Spleen (tissue), 11 donors: Measurements from ENCODE around the gene MACROD2. TPM values are rescaled to one million over a fixed set of nuclear protein-coding genes. Genes with fewer than 3 reads are reported as not detected.
"Not testable (repeated sequence)": the region's sequence is repeated elsewhere in the genome, so short reads cannot be mapped to it uniquely, and the experiment has no call there.

ENCODE experiments used
- DNase-seq: peaks from one replicate; pipeline ENCODE4 v3.0.0-alpha.2; 2020
- H3K27ac ChIP-seq, 8 donors: fragments of 200-600 bp; sonication (generic) in 7 of 8; 1 replicate in 4 of 8; 2 replicates in 4 of 8; pipeline versions ENCODE4 v1.5.0 to v1.8.0; 2016 to 2021; ENCODE audit warnings: inconsistent platforms in 4 of 8, mild to moderate bottlenecking in 4 of 8, moderate library complexity in 1 of 8
- H3K27me3 ChIP-seq, 7 donors: fragments of 200-600 bp; sonication (generic) in 6 of 7; replicated peaks in 1 of 7; 1 replicate in 4 of 7; 2 replicates in 3 of 7; pipeline versions ENCODE4 v1.5.0 to v1.8.0; 2016 to 2021; ENCODE audit warnings: inconsistent platforms in 3 of 7, mild to moderate bottlenecking in 1 of 7
- H3K36me3 ChIP-seq, 6 donors: fragments of 200-600 bp; sonication (generic) in 5 of 6; 1 replicate in 4 of 6; 2 replicates in 2 of 6; pipeline versions ENCODE4 v1.5.0 to v1.8.0; 2016 to 2021; ENCODE audit warnings: inconsistent platforms in 2 of 6
- H3K4me1 ChIP-seq, 6 donors: fragments of 200-600 bp; sonication (generic) in 5 of 6; 1 replicate in 3 of 6; 2 replicates in 3 of 6; pipeline versions ENCODE4 v1.5.0 to v1.8.0; 2016 to 2021; ENCODE audit warnings: inconsistent platforms in 3 of 6
- H3K4me3 ChIP-seq, 8 donors: fragments of 200-600 bp; sonication (generic) in 7 of 8; 1 replicate in 4 of 8; 2 replicates in 4 of 8; pipeline versions ENCODE4 v1.5.0 to v1.8.0; 2016 to 2021; ENCODE audit warnings: inconsistent platforms in 4 of 8, mild to moderate bottlenecking in 4 of 8, moderate library complexity in 2 of 8
- H3K9me3 ChIP-seq, 8 donors: fragments of 200-600 bp; sonication (generic) in 7 of 8; 1 replicate in 4 of 8; 2 replicates in 4 of 8; pipeline versions ENCODE4 v1.5.0 to v1.8.0; 2016 to 2021; ENCODE audit warnings: inconsistent platforms in 4 of 8
- POLR2A ChIP-seq, 3 donors: fragments of 450-650 bp; IDR thresholded peaks; one replicate each; pipeline ENCODE4 v1.5.1; 2017; ENCODE audit warnings: antibody characterized with exemption in 3 of 3, mild to moderate bottlenecking in 1 of 3
- POLR2AphosphoS5 ChIP-seq, 3 donors: sonication (generic); formaldehyde crosslinking; IDR thresholded peaks; one replicate each; pipeline ENCODE4 v1.5.1; 2017; ENCODE audit warnings: antibody characterized with exemption in 3 of 3
- WGBS, 5 donors: extraction: QIAGEN DNeasy Blood & Tissue Kit in 3 of 5; methylation state at CpG; one replicate each; pipeline versions ENCODE4 v1.1.5 to v1.1.7; 2013 to 2018; 5-methylcytosine and 5-hydroxymethylcytosine counted together
- intact Hi-C: fragments of 100-400 bp; cut with DNase I; formaldehyde crosslinking; loops from one replicate; pipeline ENCODE4 v1.15.0; 2023; ENCODE audit warnings: low total_unique reads
- polyA plus RNA-seq, 3 donors: library from polyadenylated mRNA; stranded (reverse); fragments of 200-250 nt; gene quantifications; one replicate each; pipeline ENCODE4 v1.2.1, GENCODE V29; 2013
- total RNA-seq, 7 donors: library from RNA; depleted of rRNA in 3 of 7; stranded (reverse); fragments of >200 nt in 3 of 7; fragmentation: NEBNext Ultra II Directional in 4 of 7; extraction: Animal tissue kit (Norgen Biotek cat#: 25700) in 4 of 7; gene quantifications; one replicate each; pipeline versions ENCODE4 v1.1.0 to v1.2.1, GENCODE V29; 2016 to 2021
- TF ChIP-seq, protein P1 (sequence below), 11 experiments: fragments of 200-600 bp in 7 of 11; fragments of 450-650 bp in 4 of 11; sonication (generic) in 4 of 11; IDR thresholded peaks in 8 of 11; conservative IDR thresholded peaks in 3 of 11; 1 replicate in 7 of 11; 2 replicates in 4 of 11; pipeline versions ENCODE4 v1.4.0 to v1.8.0; 2016 to 2021; ENCODE audit warnings: antibody characterized with exemption in 11 of 11, inconsistent platforms in 4 of 11, mild to moderate bottlenecking in 1 of 11
- donor health status: healthy with polysubstance abuse.
- donor health status: DM: no; HTN: no; CAD: no; lungs with moderate emphysema.
- donor health status: DM: no; HTN: no; CAD: no.
- donor health status: Bipolar disorder and iron deficiency.
- donor health status: healthy.
- donor health status: DM: no; HTN: no; CAD: no.
- donor health status: DM: yes; HTN: yes; CAD: no.

MACROD2 gene
- total and polyA plus RNA-seq, 10 donors, result 1.5 to 4.7 (median 3.4) TPM

DNA sequence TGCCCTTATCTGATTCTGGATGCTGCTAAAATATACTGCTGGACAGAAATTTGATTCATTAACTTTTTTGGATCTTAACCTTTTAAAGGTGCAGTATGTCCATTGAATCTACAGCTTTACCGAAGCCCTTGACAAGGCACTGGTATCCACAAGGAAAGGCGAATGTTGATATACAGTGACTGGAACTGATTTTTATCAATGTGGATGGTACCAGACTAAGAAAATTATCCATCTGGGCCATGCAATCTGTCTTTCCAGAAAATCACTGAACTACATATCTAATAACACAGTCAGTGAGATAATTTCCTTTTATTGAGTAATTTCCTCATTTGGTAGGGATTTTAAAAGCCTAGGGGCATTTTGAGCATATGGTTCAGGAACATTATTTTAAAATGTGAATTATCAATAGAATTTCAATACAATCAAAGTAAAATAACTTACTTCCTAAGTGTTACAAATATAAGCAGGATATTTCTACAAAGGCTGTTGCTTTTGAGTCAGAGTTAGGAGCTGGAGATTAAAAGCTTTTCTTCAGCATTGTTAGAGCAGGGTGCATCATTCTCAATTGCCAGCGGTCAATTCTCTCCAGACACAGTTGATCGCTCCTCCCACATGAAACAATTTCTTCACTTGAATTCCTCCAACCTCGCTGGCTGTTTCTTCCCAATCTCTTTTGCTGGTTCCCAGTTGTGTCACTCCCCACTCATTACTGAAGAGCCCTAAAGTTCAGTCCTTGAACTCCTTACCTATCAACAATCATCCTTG lies 927.4 kb downstream of the MACROD2 start:
- Histone ChIP-seq H3K4me3 (no peak overlapping the region), H3K4me1 (no peaks in the 10 kb centered on the region), H3K27ac (no peak overlapping the region), H3K27me3 (no peaks in the 10 kb centered on the region), H3K9me3 (peaks cover 0 to 11% (median 0%) of the 10 kb centered on the region in 8 donors), H3K36me3 (no peaks in the 10 kb centered on the region)
- no peak for TF ChIP-seq POLR2AphosphoS5 (IDR thresholded peaks at IDR 0.05)
- TF ChIP-seq POLR2A (IDR thresholded peaks at IDR 0.05), result no peak
- TF ChIP-seq, protein P1, sequence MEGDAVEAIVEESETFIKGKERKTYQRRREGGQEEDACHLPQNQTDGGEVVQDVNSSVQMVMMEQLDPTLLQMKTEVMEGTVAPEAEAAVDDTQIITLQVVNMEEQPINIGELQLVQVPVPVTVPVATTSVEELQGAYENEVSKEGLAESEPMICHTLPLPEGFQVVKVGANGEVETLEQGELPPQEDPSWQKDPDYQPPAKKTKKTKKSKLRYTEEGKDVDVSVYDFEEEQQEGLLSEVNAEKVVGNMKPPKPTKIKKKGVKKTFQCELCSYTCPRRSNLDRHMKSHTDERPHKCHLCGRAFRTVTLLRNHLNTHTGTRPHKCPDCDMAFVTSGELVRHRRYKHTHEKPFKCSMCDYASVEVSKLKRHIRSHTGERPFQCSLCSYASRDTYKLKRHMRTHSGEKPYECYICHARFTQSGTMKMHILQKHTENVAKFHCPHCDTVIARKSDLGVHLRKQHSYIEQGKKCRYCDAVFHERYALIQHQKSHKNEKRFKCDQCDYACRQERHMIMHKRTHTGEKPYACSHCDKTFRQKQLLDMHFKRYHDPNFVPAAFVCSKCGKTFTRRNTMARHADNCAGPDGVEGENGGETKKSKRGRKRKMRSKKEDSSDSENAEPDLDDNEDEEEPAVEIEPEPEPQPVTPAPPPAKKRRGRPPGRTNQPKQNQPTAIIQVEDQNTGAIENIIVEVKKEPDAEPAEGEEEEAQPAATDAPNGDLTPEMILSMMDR (IDR thresholded peaks at IDR 0.05 in 8 of 11, conservative IDR thresholded peaks at IDR 0.05 in 3 of 11), result no peak
- DNase-seq, result no peak
- 81 to 91% (median 85%) methylated on average over 5 of the region's 5 CpGs for WGBS, 5 donors
- intact Hi-C loops, result loop anchor here (10.0 kb wide), 1 partner anchor 62 kb away; no protein-coding TSS in a partner anchor

DNA sequence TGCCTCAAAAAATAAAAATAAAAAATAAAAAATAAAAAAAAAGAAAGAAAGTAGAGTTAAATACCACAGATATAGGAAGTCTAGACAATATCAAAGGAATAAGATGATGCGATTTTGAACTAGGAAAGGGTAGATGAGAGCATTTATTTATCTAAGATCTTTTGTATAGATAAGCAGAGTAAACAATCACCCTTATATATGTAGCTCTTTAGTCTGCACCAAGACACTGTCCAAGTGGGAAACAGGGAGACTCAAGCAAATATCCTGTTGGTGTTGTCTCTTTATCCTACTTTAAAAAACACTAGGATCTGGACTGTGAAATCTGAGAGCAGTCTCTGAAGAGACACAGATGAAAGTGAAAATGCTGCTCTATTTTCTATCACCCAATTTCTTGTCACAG lies 929.1 kb downstream of the MACROD2 start:
- Histone ChIP-seq H3K36me3 (no peaks in the 10 kb centered on the region), H3K9me3 (peaks cover 0 to 27% (median 0%) of the 10 kb centered on the region in 8 donors), H3K27ac (no peak overlapping the region), H3K27me3 (no peaks in the 10 kb centered on the region), H3K4me1 (no peaks in the 10 kb centered on the region), H3K4me3 (no peak overlapping the region)
- 70 to 81% (median 76%) methylated on average over 1 of the region's 1 CpG for WGBS, 5 donors
- intact Hi-C loops, result loop anchor here (10.0 kb wide), 1 partner anchor 60 kb away; no protein-coding TSS in a partner anchor
- TF ChIP-seq, protein P1 (IDR thresholded peaks at IDR 0.05 in 8 of 11, conservative IDR thresholded peaks at IDR 0.05 in 3 of 11), result no peak
- TF ChIP-seq POLR2AphosphoS5 (IDR thresholded peaks at IDR 0.05) (no peak), POLR2A (IDR thresholded peaks at IDR 0.05) (no peak)
- no peak for DNase-seq

DNA sequence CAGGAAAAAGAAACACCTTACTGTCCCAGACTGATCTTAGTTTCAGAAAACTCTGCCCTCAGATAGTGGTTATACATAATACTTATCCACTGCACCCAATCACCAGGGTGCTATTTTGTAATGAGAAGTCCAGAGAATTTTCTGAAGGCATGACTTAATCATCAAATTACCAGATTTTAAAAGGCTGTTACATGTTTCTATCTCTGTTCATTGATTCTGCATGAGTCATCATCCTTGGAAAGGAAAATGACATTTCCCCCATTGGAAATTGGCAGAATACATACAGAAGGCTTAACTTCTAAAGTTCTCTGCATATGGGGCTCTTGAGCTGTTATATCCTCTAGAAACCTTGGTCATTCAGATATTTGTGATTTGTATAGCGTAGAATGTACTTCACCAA lies 930.0 kb downstream of the MACROD2 start:
- Histone ChIP-seq H3K9me3 (peaks cover 0 to 29% (median 2%) of the 10 kb centered on the region in 8 donors), H3K4me1 (no peaks in the 10 kb centered on the region), H3K36me3 (no peaks in the 10 kb centered on the region), H3K27me3 (no peaks in the 10 kb centered on the region), H3K4me3 (no peak overlapping the region), H3K27ac (no peak overlapping the region)
- intact Hi-C loops, result loop anchor here (10.0 kb wide), 1 partner anchor 60 kb away; no protein-coding TSS in a partner anchor
- no peak for TF ChIP-seq POLR2AphosphoS5 (IDR thresholded peaks at IDR 0.05)
- TF ChIP-seq POLR2A (IDR thresholded peaks at IDR 0.05), result no peak
- TF ChIP-seq, protein P1 (IDR thresholded peaks at IDR 0.05 in 8 of 11, conservative IDR thresholded peaks at IDR 0.05 in 3 of 11), result no peak
- WGBS, 5 donors, result 91 to 100% (median 95%) methylated on average over 1 of the region's 1 CpG
- DNase-seq, result no peak

DNA sequence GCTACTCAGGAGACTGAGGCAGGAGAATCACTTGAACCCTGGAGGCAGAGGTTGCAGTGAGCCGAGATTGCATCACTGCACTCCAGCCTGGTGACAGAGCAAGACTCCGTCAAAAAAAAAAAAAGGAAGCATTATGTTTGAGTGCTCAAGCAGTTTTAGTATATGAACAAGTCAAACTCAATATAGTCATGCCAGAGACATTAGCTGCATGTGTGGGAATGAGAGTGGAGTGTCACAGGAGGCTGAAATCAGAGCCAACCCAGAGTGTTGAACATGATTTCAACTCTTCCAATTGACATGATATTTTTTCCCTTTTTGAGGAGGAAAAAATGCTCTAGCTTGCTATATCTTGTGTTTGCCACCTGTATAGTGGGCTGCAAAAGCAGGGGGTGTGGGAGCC lies 931.1 kb downstream of the MACROD2 start:
- not testable (repeated sequence) for H3K4me3 ChIP-seq, H3K27ac ChIP-seq, H3K36me3 ChIP-seq, H3K4me1 ChIP-seq, DNase-seq, H3K27me3 ChIP-seq
- 79 to 93% (median 85%) methylated on average over 2 of the region's 2 CpGs for WGBS, 5 donors
- peaks cover 0 to 29% (median 2%) of the 10 kb centered on the region in 8 donors for H3K9me3 ChIP-seq
- intact Hi-C loops, result loop anchor here (10.0 kb wide), 1 partner anchor 58 kb away; no protein-coding TSS in a partner anchor
